HG03558 (cell line): Measurements from ENCODE around the gene KLK13.

ENCODE experiments used
- ATAC-seq: cut with Tn5 transposase; IDR thresholded peaks from one replicate; pipeline ENCODE4 v1.9.1; 2021; ENCODE audit warnings: moderate number of reproducible peaks; ENCODE audit not compliant: unreplicated experiment; ENCODE audit errors: extremely low read depth

KLK13 gene

DNA sequence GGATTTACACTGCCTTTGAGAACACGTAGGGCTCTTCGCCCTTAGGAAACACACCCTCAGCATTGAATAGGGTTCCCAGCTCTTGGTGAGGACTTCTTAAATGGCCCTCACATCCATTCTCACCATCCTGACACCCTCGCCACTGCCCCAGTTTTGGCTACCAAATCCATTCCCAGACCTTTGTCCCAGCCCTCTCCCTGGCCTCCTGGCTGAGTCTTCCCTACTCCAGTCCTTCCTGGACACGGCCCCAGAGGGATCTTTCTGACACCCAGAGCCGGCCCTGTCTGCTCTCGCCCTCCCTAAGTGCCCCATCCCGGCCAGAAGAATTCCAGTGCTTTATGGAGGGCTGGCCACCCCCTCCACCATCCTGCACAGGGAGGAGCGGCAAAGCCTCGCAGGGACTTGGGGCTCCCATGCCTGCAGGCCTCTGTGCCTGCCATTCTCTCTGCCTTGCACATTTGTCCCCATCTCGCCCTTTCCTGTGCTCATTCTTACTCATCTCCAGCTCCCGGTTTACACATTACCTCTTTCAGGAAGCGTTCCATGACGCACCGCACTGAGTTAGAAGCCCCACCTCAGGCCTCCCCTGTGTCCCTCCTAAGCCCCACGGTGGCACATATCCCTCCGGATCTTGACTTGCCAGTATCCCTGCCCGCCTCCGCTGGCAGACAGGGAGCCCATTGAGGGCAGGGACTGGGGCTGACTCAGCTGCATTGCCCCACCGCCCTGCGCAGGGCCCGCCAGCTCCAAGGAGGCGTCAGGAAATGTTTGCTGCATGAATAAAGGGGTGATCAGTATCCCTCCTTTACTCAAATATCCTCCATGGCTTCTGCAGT lies 28.8 kb upstream of the KLK13 start:
- no peak for ATAC-seq

- no peak for ATAC-seq
These were observed 28.2 kb upstream of the KLK13 start for GRCh38 chr19:51093101-51093500.

GRCh38 chr19:51091895-51092873 lies 27.3 kb upstream of the KLK13 start:
- no peak for ATAC-seq

- no peak for ATAC-seq
These were observed 26.2 kb upstream of the KLK13 start for GRCh38 chr19:51091126-51091525.

- ATAC-seq = no peak
These were observed 25.6 kb upstream of the KLK13 start for GRCh38 chr19:51090471-51090870.

DNA sequence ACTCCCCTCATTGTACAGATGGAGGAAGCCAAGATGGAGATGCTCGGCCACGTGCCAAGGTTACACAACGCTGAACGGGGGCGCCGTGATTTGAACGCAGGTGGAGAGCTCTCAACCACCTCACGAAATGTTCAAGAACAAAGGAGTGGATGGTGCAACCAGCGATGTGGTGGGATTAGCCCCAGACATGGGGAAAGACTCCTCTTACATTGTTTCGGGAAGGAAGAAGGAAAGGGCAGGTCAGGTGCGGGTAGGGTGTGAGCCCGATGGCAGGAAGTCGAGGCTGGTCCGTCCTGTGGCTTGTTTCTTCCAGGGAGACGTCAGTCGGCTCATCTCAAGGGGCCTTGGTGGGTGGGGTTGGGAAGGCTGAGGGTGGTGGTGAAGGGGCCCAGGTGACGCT lies 24.9 kb upstream of the KLK13 start:
- no peak for ATAC-seq

GRCh38 chr19:51086153-51086850 lies 21.4 kb upstream of the KLK13 start:
- ATAC-seq = no peak

DNA sequence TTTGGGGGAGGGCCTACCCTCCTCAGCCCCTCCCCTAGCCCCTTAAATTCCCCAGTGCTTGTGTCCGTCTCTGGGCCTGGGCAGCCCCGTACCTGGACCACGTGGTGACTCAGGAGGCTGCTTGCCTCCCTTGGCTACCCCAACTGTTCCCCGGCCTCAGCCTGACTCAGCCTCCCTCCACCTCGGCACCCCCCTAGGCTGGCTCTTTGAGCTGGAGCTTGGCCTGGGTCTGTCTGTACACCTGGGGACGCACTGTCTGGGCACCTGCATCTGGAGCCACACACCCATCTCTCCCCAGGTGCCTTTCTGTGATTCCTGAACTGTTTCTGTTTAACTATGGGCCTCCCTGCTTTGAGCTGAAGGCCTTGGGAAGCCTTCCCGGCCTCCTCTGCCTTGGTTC lies 19.6 kb upstream of the KLK13 start:
- ATAC-seq = no peak

- ATAC-seq = no peak
These were observed 18.9 kb upstream of the KLK13 start for GRCh38 chr19:51083783-51084182.

DNA sequence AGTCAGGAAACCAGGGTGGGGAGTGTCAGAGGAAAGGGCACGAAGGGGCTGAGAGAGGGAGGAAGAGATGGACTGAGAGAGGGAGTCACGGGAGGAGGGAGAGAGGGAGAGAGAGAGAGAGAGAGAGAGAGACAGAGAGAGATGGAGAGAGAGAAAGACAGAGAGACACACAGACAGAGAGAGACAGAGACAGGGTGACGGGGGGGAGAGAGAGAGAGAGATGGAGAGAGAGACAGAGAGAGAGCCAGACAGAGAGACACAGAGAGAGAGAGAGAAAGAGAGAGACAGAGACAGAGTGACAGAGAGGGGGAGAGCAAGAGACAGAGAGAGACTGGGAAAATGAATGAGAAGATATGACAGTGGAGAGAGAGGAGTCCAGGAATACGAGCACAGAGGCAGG lies 18.3 kb upstream of the KLK13 start:
- ATAC-seq = no peak

GRCh38 chr19:51082611-51083010 lies 17.7 kb upstream of the KLK13 start, which contains the start of gene KLK14:
TSS of gene KLK14 (minus strand) at chr19:51082887. CDS start at chr19:51082614, 273 bp downstream.
- ATAC-seq = no peak

- ATAC-seq = no peak
These were observed 16.6 kb upstream of the KLK13 start for GRCh38 chr19:51081476-51081875.

GRCh38 chr19:51079481-51080110 lies 14.7 kb upstream of the KLK13 start:
- no peak for ATAC-seq

DNA sequence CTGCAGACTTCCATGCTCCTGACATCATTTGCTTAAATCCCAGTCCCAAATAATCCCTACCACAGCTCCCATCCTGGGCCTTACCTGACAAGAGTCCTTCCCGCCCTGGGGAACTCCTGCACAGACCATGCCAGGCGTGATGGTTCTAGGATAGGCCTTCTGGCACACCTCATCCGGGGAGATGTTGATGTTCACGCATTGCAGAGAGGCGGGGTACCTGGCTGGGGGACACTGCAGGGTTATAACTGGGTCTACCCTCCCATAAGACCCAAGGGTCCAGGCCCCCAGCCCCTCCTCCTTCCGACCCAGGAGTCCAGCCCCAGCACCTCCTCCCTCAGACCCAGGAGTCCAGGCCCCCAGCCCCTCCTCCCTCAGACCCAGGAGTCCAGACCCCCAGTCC lies 13.8 kb upstream of the KLK13 start:
- ATAC-seq = no peak

DNA sequence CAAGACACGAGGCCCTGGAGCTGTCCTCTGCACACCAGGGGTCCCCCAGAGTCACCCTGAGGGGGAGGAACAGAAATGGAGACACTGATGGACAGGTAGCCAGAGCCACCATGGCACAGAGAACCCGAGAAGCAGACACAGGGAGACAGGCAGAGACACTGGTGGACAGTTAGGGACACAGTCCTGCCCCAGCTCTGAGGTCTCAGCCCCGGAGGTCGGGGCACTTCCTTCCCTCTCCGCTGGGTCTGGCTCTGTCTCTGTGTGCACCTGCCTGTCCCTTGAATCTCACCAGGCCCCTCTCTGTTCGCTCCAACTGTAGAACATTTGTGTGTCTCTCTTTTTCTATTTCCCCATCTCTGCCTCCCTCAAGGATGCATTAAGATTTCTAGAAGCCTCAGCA lies 13.2 kb upstream of the KLK13 start:
- no peak for ATAC-seq

- no peak for ATAC-seq
These were observed 11.8 kb upstream of the KLK13 start for GRCh38 chr19:51076631-51077213.

GRCh38 chr19:51075998-51076397 lies 11.1 kb upstream of the KLK13 start:
- no peak for ATAC-seq

GRCh38 chr19:51071095-51071405 lies 6.2 kb upstream of the KLK13 start:
- no peak for ATAC-seq

DNA sequence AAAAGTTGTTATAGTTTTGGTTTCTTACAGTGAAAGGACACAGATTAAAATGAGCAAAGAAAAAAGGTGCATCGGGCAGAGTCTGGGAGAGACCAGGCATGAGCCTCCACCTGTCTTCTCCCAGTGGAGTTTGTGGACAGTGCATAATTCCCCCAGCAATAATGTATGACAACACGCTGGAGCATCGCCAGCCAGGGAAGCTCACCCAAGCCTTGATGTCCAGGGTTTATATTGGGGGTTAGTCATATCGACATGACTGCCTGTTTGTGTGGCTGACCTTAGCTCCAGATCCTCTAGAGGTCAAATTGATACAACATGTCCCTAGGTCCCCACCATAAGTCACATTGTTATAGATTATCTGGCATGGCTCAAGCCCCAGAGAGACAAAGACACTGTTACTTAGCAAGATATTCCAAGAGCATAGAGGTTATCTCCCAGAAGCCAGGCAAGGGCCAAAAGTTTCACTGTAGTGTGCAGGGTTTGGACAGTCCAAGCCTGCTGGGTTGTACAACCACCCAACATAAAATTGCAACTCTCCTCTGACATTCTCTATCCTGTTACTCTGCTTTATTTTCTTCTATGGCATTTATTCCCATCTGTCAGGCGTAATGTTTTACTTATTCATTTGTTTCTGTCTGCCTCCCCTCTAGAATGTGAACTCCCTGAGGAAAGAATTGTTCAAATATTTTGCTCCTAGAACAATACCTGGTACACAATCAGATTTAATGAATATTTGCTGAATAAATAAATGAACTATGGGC lies 5.6 kb upstream of the KLK13 start:
- no peak for ATAC-seq
